ENCODE data around the gene OCA2. TPM values are rescaled to one million over a fixed set of nuclear protein-coding genes. Genes with fewer than 3 reads are reported as not detected.

The OCA2 gene
- total and polyA plus RNA-seq, 11 donors = 0.04 to 0.10 (median 0.07) TPM; not detected in 8

- Histone ChIP-seq H3K4me3 (no peak overlapping the region), H3K27me3 (no peaks in the 10 kb centered on the region), H3K27ac (no peak overlapping the region), H3K9me3 (peaks cover 0 to 14% (median 0%) of the 10 kb centered on the region in 12 donors), H3K36me3 (no peaks in the 10 kb centered on the region), H3K4me1 (no peaks in the 10 kb centered on the region)
- intact Hi-C loops (cut with DNase I) = no loop called here
- TF ChIP-seq CTCF (IDR thresholded peaks at IDR 0.05) (no peak), POLR2A (IDR thresholded peaks at IDR 0.05) (no peak)
- WGBS, 4 donors = 66 to 82% (median 75%) methylated on average over 13 of the region's 13 CpGs
- DNase-seq (no peak), ATAC-seq (peak in 1 of 4 donors; percentile 31)
These were observed 255.0 kb downstream of the OCA2 start for GRCh38 chr15:27844018-27844666.

GRCh38 chr15:27843146-27843545 lies 256.0 kb downstream of the OCA2 start:
- WGBS, 4 donors = 72 to 93% (median 78%) methylated on average over 3 of the region's 3 CpGs
- no peak for ATAC-seq
- Histone ChIP-seq H3K36me3 (no peaks in the 10 kb centered on the region), H3K9me3 (peaks cover 0 to 8% (median 0%) of the 10 kb centered on the region in 12 donors), H3K4me1 (no peaks in the 10 kb centered on the region), H3K27ac (no peak overlapping the region), H3K27me3 (no peaks in the 10 kb centered on the region), H3K4me3 (no peak overlapping the region)
- TF ChIP-seq POLR2A (IDR thresholded peaks at IDR 0.05) (no peak), CTCF (IDR thresholded peaks at IDR 0.05) (no peak)
- no peak for DNase-seq
- intact Hi-C loops (cut with DNase I) = no loop called here

GRCh38 chr15:27842526-27842925 lies 256.6 kb downstream of the OCA2 start:
- Histone ChIP-seq H3K36me3 (no peaks in the 10 kb centered on the region), H3K27me3 (no peaks in the 10 kb centered on the region), H3K4me1 (no peaks in the 10 kb centered on the region), H3K4me3 (no peak overlapping the region), H3K9me3 (peaks cover 0 to 3% (median 0%) of the 10 kb centered on the region in 12 donors), H3K27ac (no peak overlapping the region)
- 81 to 88% (median 87%) methylated on average over 3 of the region's 3 CpGs for WGBS, 4 donors
- DNase-seq (no peak), ATAC-seq (no peak)
- TF ChIP-seq POLR2A (IDR thresholded peaks at IDR 0.05) (no peak), CTCF (IDR thresholded peaks at IDR 0.05) (no peak)
- intact Hi-C loops (cut with DNase I) = no loop called here

GRCh38 chr15:27835233-27835939 lies 263.7 kb downstream of the OCA2 start:
- no peaks in the 10 kb centered on the region for H3K9me3 ChIP-seq
- peaks cover 0 to 11% (median 0%) of the 10 kb centered on the region in 9 donors for H3K27me3 ChIP-seq
- no peaks in the 10 kb centered on the region for H3K4me1 ChIP-seq
- H3K4me3 ChIP-seq = no peak overlapping the region
- no peak for ATAC-seq
- no peak overlapping the region for H3K27ac ChIP-seq
- no peak for TF ChIP-seq POLR2A (IDR thresholded peaks at IDR 0.05)
- TF ChIP-seq CTCF (IDR thresholded peaks at IDR 0.05) = no peak
- DNase-seq = no peak
- no peaks in the 10 kb centered on the region for H3K36me3 ChIP-seq
- 72 to 88% (median 82%) methylated on average over 12 to 13 of the region's 13 CpGs for WGBS, 4 donors
- intact Hi-C loops (cut with DNase I) = no loop called here

Data from heart left ventricle (tissue), 16 donors.